ENCODE results near the gene HIPK2. TPM values are rescaled to one million over a fixed set of nuclear protein-coding genes. Genes with fewer than 3 reads are reported as not detected.

The HIPK2 gene
- total RNA-seq, 2 experiments from 2014 or later, result 15.4 to 16.1 TPM

GRCh38 chr7:139586286-139586685, 191.5 kb downstream of the HIPK2 start:
- H3K4me1 Mint-ChIP-seq, result peaks cover 15% of the 10 kb centered on the region
- no peak overlapping the region for H3K27ac Mint-ChIP-seq
- H3K27me3 Mint-ChIP-seq, result no peaks in the 10 kb centered on the region
- peaks cover 5% of the 10 kb centered on the region for H3K36me3 Mint-ChIP-seq
- no peak for DNase-seq
- H3K4me3 Mint-ChIP-seq, result no peak overlapping the region
- no peaks in the 10 kb centered on the region for H3K9me3 Mint-ChIP-seq

GRCh38 chr7:139585042-139585441, 192.8 kb downstream of the HIPK2 start:
- Mint-ChIP-seq H3K36me3 (peaks cover 5% of the 10 kb centered on the region), H3K4me1 (peaks cover 15% of the 10 kb centered on the region), H3K9me3 (no peaks in the 10 kb centered on the region), H3K4me3 (no peak overlapping the region), H3K27ac (no peak overlapping the region), H3K27me3 (no peaks in the 10 kb centered on the region)
- DNase-seq, result no peak

- H3K4me3 Mint-ChIP-seq, result no peak overlapping the region
- H3K4me1 Mint-ChIP-seq, result peaks cover 15% of the 10 kb centered on the region
- H3K9me3 Mint-ChIP-seq, result no peaks in the 10 kb centered on the region
- H3K27ac Mint-ChIP-seq, result no peak overlapping the region
- no peaks in the 10 kb centered on the region for H3K27me3 Mint-ChIP-seq
- DNase-seq, result no peak
- H3K36me3 Mint-ChIP-seq, result peaks cover 5% of the 10 kb centered on the region
Measured at GRCh38 chr7:139583826-139584553, 193.8 kb downstream of the HIPK2 start.

- no peaks in the 10 kb centered on the region for H3K9me3 Mint-ChIP-seq
- peaks cover 5% of the 10 kb centered on the region for H3K36me3 Mint-ChIP-seq
- no peak overlapping the region for H3K27ac Mint-ChIP-seq
- H3K27me3 Mint-ChIP-seq, result no peaks in the 10 kb centered on the region
- peaks cover 15% of the 10 kb centered on the region for H3K4me1 Mint-ChIP-seq
- no peak for DNase-seq
- no peak overlapping the region for H3K4me3 Mint-ChIP-seq
Measured at GRCh38 chr7:139582671-139583155, 195.1 kb downstream of the HIPK2 start.

GRCh38 chr7:139582130-139582650, 195.6 kb downstream of the HIPK2 start:
- H3K27ac Mint-ChIP-seq, result no peak overlapping the region

GRCh38 chr7:139580435-139580834, 197.4 kb downstream of the HIPK2 start:
- Mint-ChIP-seq H3K27me3 (no peaks in the 10 kb centered on the region), H3K4me1 (peaks cover 15% of the 10 kb centered on the region), H3K36me3 (no peaks in the 10 kb centered on the region), H3K9me3 (no peaks in the 10 kb centered on the region), H3K27ac (no peak overlapping the region), H3K4me3 (no peak overlapping the region)
- DNase-seq, result no peak

More at GRCh38 chr7:139582130-139582650, 195.6 kb downstream of the HIPK2 start:
- Mint-ChIP-seq H3K4me1 (peaks cover 15% of the 10 kb centered on the region), H3K4me3 (no peak overlapping the region), H3K9me3 (no peaks in the 10 kb centered on the region), H3K36me3 (peaks cover 4% of the 10 kb centered on the region), H3K27me3 (no peaks in the 10 kb centered on the region)
- DNase-seq, result no peak

GRCh38 chr7:139576179-139576973, 201.4 kb downstream of the HIPK2 start:
- DNase-seq, result no peak
- H3K36me3 Mint-ChIP-seq, result peaks cover 2% of the 10 kb centered on the region
- H3K4me3 Mint-ChIP-seq, result no peak overlapping the region
- H3K27me3 Mint-ChIP-seq, result no peaks in the 10 kb centered on the region
- no peak overlapping the region for H3K27ac Mint-ChIP-seq
- H3K4me1 Mint-ChIP-seq, result no peaks in the 10 kb centered on the region
- no peaks in the 10 kb centered on the region for H3K9me3 Mint-ChIP-seq

- no peak overlapping the region for H3K27ac Mint-ChIP-seq
- H3K4me3 Mint-ChIP-seq, result no peak overlapping the region
- DNase-seq, result no peak
- peaks cover 2% of the 10 kb centered on the region for H3K36me3 Mint-ChIP-seq
- no peaks in the 10 kb centered on the region for H3K4me1 Mint-ChIP-seq
- H3K9me3 Mint-ChIP-seq, result no peaks in the 10 kb centered on the region
- no peaks in the 10 kb centered on the region for H3K27me3 Mint-ChIP-seq
Measured at GRCh38 chr7:139575338-139575680, 202.5 kb downstream of the HIPK2 start.

GRCh38 chr7:139574618-139575337, 203.0 kb downstream of the HIPK2 start:
- no peak overlapping the region for H3K27ac Mint-ChIP-seq
- H3K27me3 Mint-ChIP-seq, result no peaks in the 10 kb centered on the region
- no peak overlapping the region for H3K4me3 Mint-ChIP-seq
- no peaks in the 10 kb centered on the region for H3K9me3 Mint-ChIP-seq
- no peaks in the 10 kb centered on the region for H3K4me1 Mint-ChIP-seq
- H3K36me3 Mint-ChIP-seq, result peaks cover 2% of the 10 kb centered on the region
- no peak for DNase-seq

- Mint-ChIP-seq H3K9me3 (no peaks in the 10 kb centered on the region), H3K27ac (no peak overlapping the region), H3K27me3 (no peaks in the 10 kb centered on the region), H3K36me3 (peaks cover 2% of the 10 kb centered on the region), H3K4me3 (no peak overlapping the region), H3K4me1 (no peaks in the 10 kb centered on the region)
- no peak for DNase-seq
Measured at GRCh38 chr7:139573871-139574270, 203.9 kb downstream of the HIPK2 start.

GRCh38 chr7:139572704-139573385, 205.0 kb downstream of the HIPK2 start:
- peaks cover 6% of the 10 kb centered on the region for H3K36me3 Mint-ChIP-seq
- no peak overlapping the region for H3K4me3 Mint-ChIP-seq
- no peaks in the 10 kb centered on the region for H3K4me1 Mint-ChIP-seq
- no peak overlapping the region for H3K27ac Mint-ChIP-seq
- no peaks in the 10 kb centered on the region for H3K9me3 Mint-ChIP-seq
- DNase-seq, result no peak
- H3K27me3 Mint-ChIP-seq, result no peaks in the 10 kb centered on the region

GRCh38 chr7:139572071-139572470, 205.7 kb downstream of the HIPK2 start:
- Mint-ChIP-seq H3K27ac (no peak overlapping the region), H3K27me3 (no peaks in the 10 kb centered on the region), H3K9me3 (no peaks in the 10 kb centered on the region), H3K36me3 (peaks cover 8% of the 10 kb centered on the region), H3K4me3 (no peak overlapping the region), H3K4me1 (no peaks in the 10 kb centered on the region)
- no peak for DNase-seq

GRCh38 chr7:139571651-139572050, 206.1 kb downstream of the HIPK2 start:
- no peak for DNase-seq
- H3K4me3 Mint-ChIP-seq, result no peak overlapping the region
- H3K36me3 Mint-ChIP-seq, result peaks cover 10% of the 10 kb centered on the region
- no peaks in the 10 kb centered on the region for H3K4me1 Mint-ChIP-seq
- H3K9me3 Mint-ChIP-seq, result no peaks in the 10 kb centered on the region
- H3K27ac Mint-ChIP-seq, result no peak overlapping the region
- no peaks in the 10 kb centered on the region for H3K27me3 Mint-ChIP-seq

- DNase-seq, result no peak
- peaks cover 10% of the 10 kb centered on the region for H3K36me3 Mint-ChIP-seq
- no peak overlapping the region for H3K4me3 Mint-ChIP-seq
- H3K27me3 Mint-ChIP-seq, result no peaks in the 10 kb centered on the region
- H3K27ac Mint-ChIP-seq, result no peak overlapping the region
- no peaks in the 10 kb centered on the region for H3K9me3 Mint-ChIP-seq
- peaks cover under 1% of the 10 kb centered on the region for H3K4me1 Mint-ChIP-seq
Measured at GRCh38 chr7:139571190-139571589, 206.6 kb downstream of the HIPK2 start.

Data from activated naive CD8-positive, alpha-beta T cell treated with anti-CD3 and anti-CD28 coated beads for 36 hours (primary cell).